ENCODE data around the gene TRIM28.
"Not testable (repeated sequence)": the region's sequence is repeated elsewhere in the genome, so short reads cannot be mapped to it uniquely, and the experiment has no call there.

The TRIM28 gene

DNA sequence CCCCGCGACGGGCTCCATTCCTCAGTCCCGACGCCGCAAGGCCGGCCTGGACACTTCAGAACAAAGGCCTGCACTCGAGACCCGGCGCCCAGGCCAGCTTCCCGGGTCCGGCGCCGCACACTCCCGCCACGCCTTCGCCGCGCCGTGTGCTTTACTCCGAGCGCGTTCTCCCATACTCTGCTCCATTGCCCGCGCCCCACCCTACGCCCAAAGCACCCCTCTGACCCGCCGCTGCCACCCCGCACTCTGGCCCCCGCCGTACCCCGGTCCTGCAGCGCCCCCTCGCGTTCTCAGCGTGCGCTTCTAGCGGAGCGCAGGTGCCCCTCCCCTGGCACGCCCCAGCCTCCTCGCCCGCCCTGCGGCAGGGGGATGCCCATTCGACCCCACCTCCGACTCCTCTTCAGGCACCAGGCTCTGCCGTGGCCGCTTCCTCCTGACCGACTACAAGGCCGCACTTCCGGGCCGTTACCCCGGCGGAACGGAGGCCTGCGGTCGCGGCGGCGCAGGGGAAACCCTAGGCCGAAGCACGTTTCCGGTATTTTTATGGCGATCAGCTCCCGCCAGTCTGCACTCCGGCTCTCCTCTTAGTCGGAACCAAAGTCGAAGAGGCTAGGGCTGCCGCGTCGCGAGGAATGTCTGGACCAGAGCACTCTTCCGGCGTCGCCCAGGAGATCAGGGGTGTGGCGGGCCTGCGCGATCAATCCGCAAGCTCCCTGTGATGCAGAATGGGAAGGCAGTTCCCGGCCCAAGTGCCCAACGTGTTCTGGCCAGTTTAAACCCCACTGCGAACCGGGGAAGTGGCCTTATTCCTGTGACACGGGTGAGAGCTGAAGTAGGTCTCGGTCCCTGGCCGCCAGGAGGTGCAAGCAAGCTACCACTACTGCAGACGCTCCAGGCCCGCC, 24.3 kb upstream of the TRIM28 start, which contains the start of gene ZBTB45:
Gene ZBTB45 (minus strand): TSS at position 456 of the 902 bp plus-strand sequence. CDS start 2,137 bp downstream, outside the sequence.
- DNase-seq: peak; percentile 93

DNA sequence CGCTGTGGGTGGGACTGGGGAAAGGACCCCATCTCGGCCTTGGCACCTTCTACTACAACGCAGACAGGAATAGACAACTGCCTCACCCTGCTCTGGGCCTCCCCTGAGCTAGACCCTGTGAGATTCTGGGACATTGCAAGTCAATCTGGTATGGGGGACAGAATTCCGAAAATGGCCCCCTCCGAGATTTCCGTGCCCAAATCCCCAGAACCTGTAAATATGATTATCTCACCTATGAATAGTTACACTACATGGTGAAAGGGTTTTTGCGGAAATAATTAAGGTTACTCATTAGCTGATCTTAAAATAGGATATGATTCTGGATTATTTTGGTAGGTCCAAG, 23.6 kb upstream of the TRIM28 start:
- DNase-seq: no peak

DNA sequence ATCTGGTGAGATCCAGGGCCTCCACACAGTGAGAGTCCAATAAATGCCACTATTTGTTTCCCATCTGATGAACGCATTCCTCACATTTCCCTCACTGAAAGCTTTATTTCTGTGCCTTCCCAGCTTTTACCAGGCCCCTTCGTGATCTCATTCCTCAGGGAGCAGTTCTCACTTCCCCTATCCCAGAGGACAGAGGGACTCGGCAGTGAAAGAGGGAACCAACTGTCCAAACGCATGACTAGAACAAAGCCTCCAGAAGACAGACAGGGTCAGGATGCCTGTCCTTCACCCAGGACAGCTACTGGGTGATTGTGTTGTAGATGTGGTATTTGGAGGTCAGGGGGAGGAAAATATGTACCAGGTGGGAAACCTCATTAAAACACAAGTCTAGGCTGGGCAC, 22.2 kb upstream of the TRIM28 start:
- no peak for DNase-seq

DNA sequence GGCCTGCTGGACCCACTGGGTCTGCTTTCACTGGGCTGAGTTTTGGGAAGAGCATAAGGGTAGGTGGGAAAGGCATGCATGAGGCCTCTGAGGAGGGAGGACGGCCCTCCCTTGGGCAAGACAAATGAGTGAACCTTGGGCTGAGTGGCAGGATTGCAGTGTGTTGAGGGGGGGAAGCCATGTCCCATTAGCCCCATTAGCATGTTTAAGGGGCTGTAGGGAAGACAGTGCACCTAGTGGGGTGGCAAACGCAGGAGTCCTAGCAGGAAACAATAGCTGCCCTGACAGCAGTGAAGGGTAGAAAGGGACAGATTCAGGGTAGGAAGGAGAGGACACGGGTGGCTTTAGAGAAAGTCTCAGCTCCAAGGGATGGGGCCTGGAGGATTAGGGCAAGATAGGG, 21.2 kb upstream of the TRIM28 start:
- DNase-seq: no peak

DNA sequence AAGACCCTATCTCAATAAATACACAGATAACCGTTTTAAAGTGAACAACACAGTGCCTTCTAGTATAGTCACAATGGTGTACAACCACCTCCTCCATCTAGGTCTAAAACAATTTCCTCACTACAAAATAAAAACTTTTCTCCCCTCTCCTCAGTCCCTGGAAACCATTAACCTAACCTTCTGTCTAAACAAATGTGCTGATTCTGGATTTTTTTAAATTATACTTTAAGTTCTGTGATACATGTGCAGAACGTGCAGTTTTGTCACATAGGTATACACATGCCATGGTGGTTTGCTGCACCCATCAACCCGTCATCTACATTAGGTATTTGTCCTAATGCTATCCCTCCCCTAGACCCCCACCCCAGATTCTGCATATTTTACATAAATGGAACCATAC, 14.5 kb upstream of the TRIM28 start:
- no peak for DNase-seq

DNA sequence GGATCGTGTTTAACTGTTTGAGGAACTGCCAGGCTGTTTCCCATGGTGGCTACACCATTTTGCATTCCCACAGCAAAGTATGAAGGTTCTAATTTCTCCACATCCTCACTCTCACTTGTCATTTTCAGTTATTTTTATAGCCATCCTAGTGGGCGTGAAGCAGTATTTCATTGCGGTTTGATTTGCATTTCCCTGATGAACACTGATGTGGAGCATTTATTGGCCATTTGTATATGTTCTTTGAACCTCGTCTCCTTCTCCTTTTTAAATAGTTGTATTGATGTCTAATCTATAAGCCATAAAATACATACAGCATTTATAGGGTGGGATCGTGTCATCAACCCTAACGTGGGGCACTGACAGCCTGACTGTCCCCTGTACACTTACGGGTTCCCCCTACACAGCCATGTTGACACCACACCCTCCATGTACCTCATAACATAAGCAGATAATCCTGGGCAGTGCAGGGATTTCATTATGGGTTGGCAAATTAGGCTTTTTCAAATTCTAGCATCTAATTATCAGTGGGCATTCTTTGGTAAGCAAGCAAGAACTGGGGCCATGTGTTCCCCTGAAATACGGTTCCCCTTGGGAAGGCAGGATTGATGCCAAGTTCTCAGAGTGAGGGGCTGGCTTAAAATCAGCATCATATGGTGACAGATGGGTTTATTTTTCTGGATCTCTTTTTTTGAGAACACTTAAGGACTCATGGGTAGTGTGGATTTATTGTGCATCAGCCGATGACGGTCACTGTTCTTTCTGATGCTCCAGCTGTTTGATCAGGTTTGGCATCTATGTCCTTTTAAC, 12.6 kb upstream of the TRIM28 start:
- no peak for DNase-seq

DNA sequence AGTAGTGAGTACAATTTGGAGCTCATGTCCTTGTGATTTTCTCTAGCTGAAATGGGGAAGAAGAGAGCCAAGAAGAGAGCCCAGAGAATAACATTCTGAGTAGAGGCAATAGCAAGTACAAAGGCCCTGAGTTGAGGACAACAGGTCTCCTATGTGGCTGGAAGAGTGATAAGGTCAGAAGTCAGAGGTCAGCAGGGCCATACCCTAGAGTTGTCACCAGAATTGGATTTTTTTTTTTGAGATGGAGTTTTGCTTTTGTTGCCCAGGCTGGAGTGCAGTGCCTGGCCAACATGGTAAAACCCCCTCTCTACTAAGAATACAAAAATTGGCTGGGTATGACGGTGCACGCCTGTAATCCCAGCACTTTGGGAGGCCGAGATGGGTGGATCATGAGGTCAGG, 8.0 kb upstream of the TRIM28 start:
- no peak for DNase-seq

DNA sequence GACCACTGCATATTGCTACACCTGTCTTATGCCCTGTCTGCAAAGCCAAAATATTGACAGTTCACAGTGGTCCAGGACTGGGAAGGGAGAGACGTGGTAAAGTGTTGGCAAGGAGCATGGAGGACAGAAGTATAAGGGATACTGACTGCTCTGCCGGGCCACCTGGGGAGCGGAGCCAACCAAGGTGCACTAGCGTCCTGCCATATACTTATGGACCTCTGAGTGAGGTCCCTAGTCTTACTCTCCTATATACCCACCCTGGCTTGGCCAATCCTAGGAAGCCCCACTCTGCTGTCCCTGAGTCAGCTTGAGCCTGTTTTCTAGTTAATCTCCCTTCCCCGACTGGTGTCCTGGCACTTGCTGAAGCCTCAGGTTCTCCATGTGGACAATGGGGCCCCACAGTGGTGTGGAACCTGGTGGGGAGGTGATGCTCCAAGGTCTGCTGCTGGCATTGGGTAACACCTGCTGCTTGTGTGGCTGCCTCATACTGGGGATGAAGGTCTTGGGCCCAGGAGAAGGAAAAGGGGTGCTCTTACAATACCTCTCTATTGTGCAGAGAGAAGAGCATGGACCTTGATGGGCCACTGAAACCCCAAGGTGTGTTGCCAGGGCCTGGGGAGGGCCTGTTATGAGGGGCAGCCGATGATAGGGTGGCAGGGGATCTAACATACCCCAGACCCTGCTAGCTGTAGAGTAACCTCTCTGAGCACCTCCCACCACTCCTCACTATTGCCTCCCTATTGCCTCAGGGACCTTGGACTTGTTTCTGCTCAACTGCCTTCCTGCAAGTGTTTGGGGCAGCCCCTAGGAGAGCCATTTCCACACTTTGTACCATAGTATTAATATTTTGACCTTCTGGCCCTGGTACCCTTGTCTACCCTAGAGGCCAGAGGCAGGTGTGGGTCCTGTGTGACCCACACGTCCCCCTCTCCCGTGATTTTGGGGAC, 6.7 kb upstream of the TRIM28 start:
- no peak for DNase-seq

DNA sequence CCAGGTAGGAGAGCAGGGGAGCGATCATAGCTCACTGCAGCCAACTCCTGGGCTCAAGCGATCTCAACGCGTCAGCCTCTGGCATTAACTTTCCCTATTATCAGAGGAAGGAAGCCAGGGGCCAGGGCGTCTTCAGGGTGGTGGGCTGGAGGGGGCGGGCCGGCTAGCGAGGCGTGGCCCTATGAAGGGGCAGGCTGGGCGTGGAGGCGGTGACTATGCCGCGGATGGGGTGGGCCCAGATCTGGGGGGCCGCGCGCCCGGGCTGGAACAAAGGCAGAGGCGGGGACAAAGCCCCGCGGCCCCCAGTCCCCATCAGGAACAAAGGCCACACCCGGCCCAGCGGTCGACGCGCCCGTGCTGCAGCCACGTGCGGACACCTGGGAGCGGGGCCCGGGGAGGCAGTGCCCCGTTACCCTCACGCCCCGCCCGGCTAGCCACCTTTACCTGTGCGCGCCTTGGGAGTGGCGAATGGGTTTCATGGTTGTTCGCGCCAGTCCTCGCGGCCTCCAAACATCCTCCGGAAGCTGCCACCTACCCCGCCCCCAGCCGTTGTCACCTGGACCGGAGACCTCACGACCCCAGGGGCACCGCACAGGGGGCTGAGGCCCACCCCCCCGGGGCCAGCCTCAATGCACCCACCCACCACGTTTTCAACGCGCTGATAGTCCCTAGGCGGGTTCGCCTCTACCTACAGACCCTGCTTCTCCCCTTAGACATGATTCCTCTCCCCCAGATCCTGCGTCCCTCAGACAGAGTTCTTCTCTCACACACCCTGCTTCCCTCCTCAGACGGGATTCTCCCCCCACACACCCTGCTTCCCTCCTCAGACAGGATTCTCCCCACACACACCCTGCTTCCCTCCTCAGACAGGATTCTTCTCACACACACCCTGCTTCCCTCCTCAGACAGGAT, 5.4 kb upstream of the TRIM28 start:
- DNase-seq: no peak

DNA sequence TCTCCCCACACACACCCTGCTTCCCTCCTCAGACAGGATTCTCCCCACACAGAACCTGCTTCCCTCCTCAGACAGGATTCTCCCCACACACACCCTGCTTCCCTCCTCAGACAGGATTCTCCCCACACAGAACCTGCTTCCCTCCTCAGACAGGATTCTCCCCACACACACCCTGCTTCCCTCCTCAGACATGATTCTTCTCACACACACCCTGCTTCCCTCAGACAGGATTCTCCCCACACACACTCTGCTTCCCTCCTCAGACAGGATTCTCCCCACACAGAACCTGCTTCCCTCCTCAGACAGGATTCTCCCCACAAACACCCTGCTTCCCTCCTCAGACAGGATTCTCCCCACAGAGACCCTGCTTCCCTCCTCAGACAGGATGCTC, 4.7 kb upstream of the TRIM28 start:
- DNase-seq: not testable (repeated sequence)

DNA sequence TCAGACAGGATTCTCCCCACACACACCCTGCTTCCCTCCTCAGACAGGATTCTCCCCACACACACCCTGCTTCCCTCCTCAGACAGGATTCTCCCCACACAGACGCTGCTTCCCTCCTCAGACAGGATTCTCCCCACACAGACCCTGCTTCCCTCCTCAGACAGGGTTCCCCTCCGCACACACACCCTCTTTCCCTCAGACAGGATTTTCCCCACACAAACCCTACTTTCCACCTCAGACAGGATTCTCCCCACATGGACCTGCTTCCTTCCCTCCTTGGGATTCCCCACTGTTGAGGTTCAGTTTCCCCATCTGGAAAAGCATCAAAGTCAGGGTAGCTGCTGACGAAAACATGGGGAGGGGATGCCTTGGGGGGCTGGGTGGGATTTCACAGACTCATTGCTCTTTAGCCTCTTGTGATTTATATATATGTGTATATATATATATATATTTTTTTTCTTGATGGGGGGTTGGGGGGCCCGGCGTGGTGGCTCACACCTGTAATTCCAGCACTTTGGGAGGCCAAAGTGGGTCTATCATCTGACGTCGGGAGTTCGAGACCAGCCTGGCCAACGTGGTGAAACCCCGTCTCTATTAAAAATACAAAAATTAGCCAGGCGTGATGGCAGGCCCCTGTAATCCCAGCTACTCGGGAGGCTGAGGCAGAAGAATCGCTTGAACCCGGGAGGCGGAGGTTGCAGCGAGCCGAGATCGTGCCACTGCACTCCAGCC, 1.1 kb upstream of the TRIM28 start:
- DNase-seq: not testable (repeated sequence)

DNA sequence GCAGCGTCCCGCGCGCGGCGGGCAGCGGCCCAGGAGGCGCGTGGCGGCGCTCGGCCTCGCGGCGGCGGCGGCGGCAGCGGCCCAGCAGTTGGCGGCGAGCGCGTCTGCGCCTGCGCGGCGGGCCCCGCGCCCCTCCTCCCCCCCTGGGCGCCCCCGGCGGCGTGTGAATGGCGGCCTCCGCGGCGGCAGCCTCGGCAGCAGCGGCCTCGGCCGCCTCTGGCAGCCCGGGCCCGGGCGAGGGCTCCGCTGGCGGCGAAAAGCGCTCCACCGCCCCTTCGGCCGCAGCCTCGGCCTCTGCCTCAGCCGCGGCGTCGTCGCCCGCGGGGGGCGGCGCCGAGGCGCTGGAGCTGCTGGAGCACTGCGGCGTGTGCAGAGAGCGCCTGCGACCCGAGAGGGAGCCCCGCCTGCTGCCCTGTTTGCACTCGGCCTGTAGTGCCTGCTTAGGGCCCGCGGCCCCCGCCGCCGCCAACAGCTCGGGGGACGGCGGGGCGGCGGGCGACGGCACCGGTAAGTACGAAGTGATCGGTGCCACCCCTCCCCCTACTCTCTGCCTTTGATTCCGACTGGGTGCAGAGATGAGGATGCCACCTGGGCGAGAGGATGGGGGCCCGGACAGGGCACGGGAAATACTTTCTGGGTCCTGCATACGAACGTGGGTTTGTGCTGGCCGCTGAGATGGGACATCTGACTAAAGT, 874 bp downstream of the TRIM28 start:
- no peak for DNase-seq

DNA sequence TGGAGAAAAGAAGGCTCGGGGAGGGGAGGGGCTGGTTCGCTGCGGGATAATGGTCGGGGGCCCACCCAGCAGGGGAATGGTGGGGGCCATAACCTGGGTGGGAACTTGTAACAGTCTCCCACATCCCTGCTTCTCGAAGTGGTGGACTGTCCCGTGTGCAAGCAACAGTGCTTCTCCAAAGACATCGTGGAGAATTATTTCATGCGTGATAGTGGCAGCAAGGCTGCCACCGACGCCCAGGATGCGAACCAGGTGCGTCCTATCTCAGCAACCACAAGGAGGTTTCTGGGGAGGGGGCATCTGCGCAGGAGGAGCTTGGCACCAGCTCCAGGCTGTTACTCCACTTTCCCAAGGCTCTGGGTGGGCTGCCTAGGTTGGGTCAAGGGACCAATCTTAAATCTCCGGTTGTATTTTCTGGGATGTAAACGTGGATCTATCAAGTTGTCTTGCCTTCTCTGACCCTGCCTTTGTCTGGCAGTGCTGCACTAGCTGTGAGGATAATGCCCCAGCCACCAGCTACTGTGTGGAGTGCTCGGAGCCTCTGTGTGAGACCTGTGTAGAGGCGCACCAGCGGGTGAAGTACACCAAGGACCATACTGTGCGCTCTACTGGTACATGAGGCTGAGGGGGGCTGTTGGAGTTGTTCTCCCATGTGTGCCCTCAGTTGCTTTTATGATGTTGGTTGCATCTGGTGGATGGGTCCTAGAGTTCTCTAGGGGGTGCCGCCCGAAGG, 1.6 kb downstream of the TRIM28 start:
- DNase-seq: no peak

DNA sequence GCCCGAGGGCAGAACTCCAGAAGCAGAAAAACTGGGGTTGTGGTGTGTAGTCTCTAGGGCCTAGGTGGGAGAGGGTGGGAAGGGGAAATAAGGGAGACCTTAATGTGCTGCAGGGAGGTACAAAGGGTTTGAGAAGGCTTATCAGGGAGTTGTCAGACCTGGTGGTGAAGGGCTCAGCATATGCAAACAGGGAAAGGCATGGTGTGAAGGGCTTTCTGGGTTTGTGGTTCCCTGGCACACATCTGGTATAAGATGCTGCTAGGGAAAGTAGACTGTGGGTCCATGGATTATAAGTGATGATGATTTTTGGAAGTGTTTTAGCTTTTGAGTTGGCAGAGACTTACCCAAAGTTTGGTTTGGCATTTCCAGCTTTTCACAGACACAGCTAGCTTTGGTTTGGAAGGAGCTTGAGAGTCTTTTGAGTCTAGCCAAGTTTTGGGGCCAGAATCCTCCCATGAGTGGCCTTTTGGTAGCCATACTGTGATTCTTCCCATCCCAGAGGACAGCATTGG, 2.2 kb downstream of the TRIM28 start:
- no peak for DNase-seq

DNA sequence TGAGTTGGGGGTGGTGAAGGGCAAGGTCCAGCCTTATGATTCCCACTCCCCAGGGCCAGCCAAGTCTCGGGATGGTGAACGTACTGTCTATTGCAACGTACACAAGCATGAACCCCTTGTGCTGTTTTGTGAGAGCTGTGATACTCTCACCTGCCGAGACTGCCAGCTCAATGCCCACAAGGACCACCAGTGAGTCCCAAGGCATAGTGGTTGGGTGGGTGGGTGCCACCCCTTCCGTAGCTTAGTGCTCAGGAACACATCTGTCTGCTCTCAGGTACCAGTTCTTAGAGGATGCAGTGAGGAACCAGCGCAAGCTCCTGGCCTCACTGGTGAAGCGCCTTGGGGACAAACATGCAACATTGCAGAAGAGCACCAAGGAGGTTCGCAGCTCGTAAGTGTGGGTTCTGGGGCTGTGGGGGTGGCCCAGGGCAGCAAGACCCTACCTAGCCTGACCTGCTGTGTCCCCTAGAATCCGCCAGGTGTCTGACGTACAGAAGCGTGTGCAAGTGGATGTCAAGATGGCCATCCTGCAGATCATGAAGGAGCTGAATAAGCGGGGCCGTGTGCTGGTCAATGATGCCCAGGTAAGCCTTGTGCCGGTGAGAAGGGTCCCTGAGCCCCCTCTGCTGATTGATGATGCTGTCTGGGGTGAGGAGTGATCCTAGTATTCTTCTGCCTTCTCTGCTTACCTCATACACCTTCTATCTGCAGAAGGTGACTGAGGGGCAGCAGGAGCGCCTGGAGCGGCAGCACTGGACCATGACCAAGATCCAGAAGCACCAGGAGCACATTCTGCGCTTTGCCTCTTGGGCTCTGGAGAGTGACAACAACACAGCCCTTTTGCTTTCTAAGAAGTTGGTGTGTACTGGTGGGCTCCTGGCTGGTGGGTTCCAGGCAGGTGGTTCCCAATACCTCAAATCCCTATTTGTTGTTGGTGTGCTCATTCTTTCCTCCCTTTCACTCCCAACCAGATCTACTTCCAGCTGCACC, 3.8 kb downstream of the TRIM28 start:
- no peak for DNase-seq

DNA sequence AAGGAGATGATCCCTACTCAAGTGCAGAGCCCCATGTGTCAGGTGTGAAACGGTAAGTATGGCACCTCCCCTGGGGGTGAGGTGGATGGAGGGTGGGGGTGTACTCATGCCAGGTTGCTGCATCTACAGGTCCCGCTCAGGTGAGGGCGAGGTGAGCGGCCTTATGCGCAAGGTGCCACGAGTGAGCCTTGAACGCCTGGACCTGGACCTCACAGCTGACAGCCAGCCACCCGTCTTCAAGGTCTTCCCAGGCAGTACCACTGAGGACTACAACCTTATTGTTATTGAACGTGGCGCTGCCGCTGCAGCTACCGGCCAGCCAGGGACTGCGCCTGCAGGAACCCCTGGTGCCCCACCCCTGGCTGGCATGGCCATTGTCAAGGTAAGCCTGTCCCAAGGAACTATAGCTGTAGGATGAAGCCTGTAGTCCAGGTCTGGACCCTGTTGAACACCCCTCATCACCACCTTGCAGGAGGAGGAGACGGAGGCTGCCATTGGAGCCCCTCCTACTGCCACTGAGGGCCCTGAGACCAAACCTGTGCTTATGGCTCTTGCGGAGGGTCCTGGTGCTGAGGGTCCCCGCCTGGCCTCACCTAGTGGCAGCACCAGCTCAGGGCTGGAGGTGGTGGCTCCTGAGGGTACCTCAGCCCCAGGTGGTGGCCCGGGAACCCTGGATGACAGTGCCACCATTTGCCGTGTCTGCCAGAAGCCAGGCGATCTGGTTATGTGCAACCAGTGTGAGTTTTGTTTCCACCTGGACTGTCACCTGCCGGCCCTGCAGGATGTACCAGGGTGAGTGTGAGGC, 5.2 kb downstream of the TRIM28 start:
- DNase-seq: no peak

DNA sequence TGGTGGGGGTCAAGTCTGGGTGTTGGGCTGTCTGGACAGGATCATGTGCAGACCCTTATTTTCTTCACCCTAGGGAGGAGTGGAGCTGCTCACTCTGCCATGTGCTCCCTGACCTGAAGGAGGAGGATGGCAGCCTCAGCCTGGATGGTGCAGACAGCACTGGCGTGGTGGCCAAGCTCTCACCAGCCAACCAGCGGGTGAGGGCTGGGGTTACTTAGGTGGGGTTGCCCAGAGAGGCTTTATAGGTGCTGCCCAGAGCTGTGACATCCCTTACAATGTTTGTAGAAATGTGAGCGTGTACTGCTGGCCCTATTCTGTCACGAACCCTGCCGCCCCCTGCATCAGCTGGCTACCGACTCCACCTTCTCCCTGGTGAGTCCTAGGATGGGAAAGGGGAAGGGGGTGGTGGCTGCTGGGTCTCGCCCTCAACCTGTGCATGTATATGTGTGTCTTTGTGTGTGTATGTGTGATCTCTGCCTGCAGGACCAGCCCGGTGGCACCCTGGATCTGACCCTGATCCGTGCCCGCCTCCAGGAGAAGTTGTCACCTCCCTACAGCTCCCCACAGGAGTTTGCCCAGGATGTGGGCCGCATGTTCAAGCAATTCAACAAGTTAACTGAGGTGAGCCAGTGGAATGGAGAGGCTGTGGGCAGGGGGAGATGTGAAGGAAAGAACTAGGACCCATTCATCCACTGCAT, 5.9 kb downstream of the TRIM28 start:
- no peak for DNase-seq

Data from DMS153 (cell line).